ENCODE measurements around the gene CALML5.

Gene CALML5

DNA sequence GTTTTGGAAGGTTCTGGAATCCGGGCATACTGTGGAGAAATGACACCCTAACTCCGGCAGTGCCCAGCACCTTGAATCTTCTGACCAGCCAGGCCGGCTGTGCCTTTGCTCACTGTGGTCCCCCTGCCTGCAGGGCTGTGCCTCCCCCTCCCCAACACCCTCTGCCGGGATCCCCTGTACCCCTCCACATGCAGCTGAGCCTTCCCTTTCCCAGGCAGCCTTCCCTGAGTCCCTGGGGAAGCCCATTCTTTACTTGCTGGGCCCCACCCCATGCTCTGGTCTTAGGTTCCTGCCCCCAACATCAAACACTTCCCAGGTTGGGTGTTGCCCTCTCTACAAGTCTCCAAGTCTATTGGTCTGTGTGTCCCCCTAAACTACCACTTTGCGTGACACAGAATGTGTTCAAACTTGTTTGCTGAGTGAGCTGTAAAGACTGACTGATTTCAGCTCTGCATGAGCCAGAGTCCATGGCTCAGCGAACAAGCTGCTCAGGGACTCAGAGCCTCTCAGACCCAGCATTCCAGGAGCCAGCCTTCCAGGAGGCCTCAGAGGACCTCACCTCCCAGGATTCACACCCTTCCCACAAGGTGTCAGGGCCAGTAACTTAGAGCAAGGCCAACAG is 31.6 kb downstream of the CALML5 start:
- Histone ChIP-seq H3K27ac (replicated peaks) (no peak overlapping the region), H3K27me3 (ENCODE audit: insufficient read depth, poor library complexity, severe bottlenecking) (no peaks in the 10 kb centered on the region), H3K4me3 (replicated peaks; ENCODE audit: insufficient read depth, low read length) (no peak overlapping the region)
- DNase-seq (ENCODE audit: low read depth in 1 of 2, low spot score in 1 of 2), result no peak
- no peak for TF ChIP-seq SPI1 (IDR thresholded peaks at IDR 0.05; ENCODE audit: borderline replicate concordance, low read depth)
- no peak for TF ChIP-seq POLR2AphosphoS5 (IDR thresholded peaks at IDR 0.05; ENCODE audit: low read depth)
- no peak for TF ChIP-seq GABPA (IDR thresholded peaks at IDR 0.05; ENCODE audit: low read depth)
- TF ChIP-seq, protein P1, sequence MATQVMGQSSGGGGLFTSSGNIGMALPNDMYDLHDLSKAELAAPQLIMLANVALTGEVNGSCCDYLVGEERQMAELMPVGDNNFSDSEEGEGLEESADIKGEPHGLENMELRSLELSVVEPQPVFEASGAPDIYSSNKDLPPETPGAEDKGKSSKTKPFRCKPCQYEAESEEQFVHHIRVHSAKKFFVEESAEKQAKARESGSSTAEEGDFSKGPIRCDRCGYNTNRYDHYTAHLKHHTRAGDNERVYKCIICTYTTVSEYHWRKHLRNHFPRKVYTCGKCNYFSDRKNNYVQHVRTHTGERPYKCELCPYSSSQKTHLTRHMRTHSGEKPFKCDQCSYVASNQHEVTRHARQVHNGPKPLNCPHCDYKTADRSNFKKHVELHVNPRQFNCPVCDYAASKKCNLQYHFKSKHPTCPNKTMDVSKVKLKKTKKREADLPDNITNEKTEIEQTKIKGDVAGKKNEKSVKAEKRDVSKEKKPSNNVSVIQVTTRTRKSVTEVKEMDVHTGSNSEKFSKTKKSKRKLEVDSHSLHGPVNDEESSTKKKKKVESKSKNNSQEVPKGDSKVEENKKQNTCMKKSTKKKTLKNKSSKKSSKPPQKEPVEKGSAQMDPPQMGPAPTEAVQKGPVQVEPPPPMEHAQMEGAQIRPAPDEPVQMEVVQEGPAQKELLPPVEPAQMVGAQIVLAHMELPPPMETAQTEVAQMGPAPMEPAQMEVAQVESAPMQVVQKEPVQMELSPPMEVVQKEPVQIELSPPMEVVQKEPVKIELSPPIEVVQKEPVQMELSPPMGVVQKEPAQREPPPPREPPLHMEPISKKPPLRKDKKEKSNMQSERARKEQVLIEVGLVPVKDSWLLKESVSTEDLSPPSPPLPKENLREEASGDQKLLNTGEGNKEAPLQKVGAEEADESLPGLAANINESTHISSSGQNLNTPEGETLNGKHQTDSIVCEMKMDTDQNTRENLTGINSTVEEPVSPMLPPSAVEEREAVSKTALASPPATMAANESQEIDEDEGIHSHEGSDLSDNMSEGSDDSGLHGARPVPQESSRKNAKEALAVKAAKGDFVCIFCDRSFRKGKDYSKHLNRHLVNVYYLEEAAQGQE (IDR thresholded peaks at IDR 0.05; ENCODE audit: insufficient replicate concordance, low read depth), result no peak
- TF ChIP-seq, protein P2, sequence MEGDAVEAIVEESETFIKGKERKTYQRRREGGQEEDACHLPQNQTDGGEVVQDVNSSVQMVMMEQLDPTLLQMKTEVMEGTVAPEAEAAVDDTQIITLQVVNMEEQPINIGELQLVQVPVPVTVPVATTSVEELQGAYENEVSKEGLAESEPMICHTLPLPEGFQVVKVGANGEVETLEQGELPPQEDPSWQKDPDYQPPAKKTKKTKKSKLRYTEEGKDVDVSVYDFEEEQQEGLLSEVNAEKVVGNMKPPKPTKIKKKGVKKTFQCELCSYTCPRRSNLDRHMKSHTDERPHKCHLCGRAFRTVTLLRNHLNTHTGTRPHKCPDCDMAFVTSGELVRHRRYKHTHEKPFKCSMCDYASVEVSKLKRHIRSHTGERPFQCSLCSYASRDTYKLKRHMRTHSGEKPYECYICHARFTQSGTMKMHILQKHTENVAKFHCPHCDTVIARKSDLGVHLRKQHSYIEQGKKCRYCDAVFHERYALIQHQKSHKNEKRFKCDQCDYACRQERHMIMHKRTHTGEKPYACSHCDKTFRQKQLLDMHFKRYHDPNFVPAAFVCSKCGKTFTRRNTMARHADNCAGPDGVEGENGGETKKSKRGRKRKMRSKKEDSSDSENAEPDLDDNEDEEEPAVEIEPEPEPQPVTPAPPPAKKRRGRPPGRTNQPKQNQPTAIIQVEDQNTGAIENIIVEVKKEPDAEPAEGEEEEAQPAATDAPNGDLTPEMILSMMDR (IDR thresholded peaks at IDR 0.05; ENCODE audit: insufficient read depth, low read length), result no peak

DNA sequence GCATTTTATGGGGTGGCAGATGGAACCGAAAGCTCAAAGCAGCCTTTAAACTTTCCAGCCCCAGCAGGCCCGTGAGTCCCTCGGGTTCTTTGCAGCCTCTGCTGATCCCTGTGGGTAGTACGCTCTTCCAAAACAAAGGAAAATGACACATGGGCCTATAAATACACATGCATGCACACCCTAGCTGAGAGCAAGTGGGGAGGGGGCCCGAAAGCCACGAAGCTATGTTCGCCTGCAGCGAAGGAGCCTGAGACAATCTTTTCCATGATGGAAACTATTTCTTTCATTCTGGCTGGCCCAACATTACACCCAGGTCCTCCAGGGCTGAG is 32.2 kb downstream of the CALML5 start:
- Histone ChIP-seq H3K27me3 (ENCODE audit: insufficient read depth, poor library complexity, severe bottlenecking) (no peaks in the 10 kb centered on the region), H3K27ac (replicated peaks) (no peak overlapping the region), H3K4me3 (replicated peaks; ENCODE audit: insufficient read depth, low read length) (no peak overlapping the region)
- TF ChIP-seq GABPA (IDR thresholded peaks at IDR 0.05; ENCODE audit: low read depth) (no peak), POLR2AphosphoS5 (IDR thresholded peaks at IDR 0.05; ENCODE audit: low read depth) (no peak), SPI1 (IDR thresholded peaks at IDR 0.05; ENCODE audit: borderline replicate concordance, low read depth) (no peak)
- TF ChIP-seq, protein P2 (IDR thresholded peaks at IDR 0.05; ENCODE audit: insufficient read depth, low read length), result no peak
- TF ChIP-seq, protein P1 (IDR thresholded peaks at IDR 0.05; ENCODE audit: insufficient replicate concordance, low read depth), result no peak
- DNase-seq (ENCODE audit: low read depth in 1 of 2, low spot score in 1 of 2), result no peak

DNA sequence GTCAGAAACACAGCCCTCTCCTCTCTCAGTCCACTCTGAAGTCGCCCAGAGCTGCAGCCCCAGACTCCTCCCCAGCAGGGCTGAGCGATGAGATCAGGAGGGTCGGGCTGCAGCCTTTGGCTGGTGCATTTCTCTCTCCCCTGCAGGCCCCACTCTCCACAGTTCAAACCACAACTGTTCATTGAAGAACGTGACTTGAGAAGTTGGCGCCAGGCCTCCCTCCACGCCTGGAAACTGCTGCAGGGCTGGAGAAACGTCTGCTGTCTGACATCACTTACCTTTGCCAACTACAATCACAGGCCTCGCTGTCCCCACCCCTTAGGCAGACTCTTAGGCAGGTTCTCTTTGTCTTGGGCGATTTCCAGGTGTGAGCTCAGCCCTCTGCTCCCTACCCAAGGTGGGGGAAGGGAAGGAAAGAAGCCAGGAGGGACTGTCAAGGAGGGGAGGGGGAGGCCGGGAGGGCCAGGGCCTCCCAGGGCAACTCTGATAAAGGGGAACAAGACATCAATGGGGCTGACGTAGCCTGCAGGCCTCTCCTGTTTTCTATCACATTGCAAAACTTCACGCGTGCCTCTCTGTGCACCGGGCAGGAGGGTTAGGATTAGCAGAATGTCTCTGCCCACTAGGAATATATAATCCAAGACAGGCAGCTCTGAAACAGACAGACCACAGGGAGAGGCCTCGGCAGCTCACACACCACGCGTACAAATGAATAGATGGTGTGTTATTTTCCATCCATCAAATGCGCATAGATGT is 32.7 kb downstream of the CALML5 start:
- Histone ChIP-seq H3K27ac (replicated peaks) (no peak overlapping the region), H3K4me3 (replicated peaks; ENCODE audit: insufficient read depth, low read length) (no peak overlapping the region), H3K27me3 (ENCODE audit: insufficient read depth, poor library complexity, severe bottlenecking) (no peaks in the 10 kb centered on the region)
- TF ChIP-seq, protein P2 (IDR thresholded peaks at IDR 0.05; ENCODE audit: insufficient read depth, low read length), result no peak
- TF ChIP-seq POLR2AphosphoS5 (IDR thresholded peaks at IDR 0.05; ENCODE audit: low read depth) (no peak), GABPA (IDR thresholded peaks at IDR 0.05; ENCODE audit: low read depth) (no peak), SPI1 (IDR thresholded peaks at IDR 0.05; ENCODE audit: borderline replicate concordance, low read depth) (no peak)
- TF ChIP-seq, protein P1 (IDR thresholded peaks at IDR 0.05; ENCODE audit: insufficient replicate concordance, low read depth), result no peak
- no peak for DNase-seq (ENCODE audit: low read depth in 1 of 2, low spot score in 1 of 2)
